Activated T-cell treated with anti-CD3 and anti-CD28 coated beads for 4 hours (primary cell): ENCODE results near the gene ACSL4.
"Not testable (repeated sequence)": the region's sequence is repeated elsewhere in the genome, so short reads cannot be mapped to it uniquely, and the experiment has no call there.

Experiments used
- DNase-seq: peaks from one replicate; pipeline ENCODE4 v3.0.0-alpha.2; 2020

ACSL4 gene

DNA sequence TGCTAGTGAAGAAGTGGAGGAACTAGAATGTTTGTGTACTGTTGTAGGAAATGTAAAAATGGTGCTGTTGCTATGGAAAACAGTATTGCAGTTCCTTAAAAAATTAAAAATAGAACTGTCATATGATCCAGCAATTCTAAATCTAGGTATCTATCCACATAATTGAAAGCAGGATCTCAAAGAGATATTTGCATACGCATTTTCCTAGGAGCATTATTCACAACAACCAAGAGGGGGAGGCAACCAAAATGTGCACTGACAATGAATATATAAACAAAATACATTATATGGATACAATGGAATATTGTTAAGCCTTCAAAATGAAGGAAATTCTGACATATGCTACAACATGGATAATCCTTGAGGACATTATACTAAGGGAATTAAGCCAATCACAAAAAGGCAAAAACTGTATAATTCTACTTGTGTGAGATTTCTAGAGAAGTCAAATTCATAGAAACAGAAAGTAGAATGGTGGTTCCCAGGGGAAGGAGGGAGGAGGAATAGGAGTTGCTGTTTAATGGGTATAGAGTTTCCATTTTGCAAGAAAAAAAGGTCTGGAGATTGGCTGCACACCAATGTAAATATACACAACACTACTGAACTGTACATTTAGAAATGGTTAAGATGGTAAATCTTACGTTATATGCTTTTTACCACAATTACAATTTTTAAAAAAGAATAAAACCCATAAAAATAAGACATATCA lies 72.5 kb downstream of the ACSL4 start:
- DNase-seq: no peak

DNA sequence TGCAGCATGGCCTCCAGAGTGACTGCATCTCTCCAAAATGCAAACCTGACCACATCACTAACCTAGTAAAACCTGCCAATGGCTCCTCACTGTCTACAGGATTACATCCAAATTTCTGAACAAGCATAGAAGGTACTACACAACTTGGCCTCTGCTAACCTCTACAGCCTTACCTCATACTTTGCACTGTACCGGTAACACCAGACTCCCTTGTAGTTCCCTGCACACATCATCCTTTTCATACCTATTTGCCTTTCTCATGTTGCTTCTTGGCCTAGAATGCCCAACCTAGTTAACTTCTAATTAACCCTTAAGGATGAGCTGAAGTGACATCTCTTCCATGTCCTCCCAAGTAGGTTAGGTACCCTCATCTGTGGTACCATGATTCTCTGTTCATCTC lies 74.7 kb downstream of the ACSL4 start:
- no peak for DNase-seq

DNA sequence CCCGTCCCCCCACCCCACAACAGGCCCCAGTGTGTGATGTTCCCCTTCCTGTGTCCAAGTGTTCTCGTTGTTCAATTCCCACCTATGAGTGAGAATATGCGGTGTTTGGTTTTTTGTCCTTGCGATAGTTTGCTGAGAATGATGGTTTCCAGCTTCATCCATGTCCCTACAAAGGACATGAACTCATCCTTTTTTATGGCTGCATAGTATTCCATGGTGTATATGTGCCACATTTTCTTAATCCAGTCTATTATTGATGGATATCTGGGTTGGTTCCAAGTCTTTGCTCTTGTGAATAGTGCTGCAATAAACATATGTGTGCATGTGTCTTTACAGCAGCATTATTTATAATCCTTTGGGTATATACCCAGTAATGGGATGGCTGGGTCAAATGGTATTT lies 75.7 kb downstream of the ACSL4 start:
- not testable (repeated sequence) for DNase-seq

DNA sequence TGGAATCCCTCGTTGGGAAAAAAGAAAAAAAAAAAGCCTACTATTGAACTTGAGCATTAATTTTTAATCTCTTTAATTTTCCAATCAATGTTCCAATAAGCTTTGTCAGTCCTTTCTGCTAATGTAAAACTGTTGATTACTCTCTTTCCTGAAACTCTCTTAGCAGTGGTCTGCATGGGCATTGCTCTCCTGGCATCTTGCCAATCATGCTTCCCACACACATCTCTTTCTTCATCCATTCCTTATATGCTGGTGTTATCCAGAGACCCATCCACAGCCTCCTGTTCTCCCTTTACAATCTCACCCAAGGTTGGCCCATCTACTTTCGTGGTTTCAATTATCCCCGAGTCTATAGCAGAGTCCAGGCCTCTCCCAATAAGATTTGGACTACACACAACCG lies 76.3 kb downstream of the ACSL4 start:
- DNase-seq: no peak

DNA sequence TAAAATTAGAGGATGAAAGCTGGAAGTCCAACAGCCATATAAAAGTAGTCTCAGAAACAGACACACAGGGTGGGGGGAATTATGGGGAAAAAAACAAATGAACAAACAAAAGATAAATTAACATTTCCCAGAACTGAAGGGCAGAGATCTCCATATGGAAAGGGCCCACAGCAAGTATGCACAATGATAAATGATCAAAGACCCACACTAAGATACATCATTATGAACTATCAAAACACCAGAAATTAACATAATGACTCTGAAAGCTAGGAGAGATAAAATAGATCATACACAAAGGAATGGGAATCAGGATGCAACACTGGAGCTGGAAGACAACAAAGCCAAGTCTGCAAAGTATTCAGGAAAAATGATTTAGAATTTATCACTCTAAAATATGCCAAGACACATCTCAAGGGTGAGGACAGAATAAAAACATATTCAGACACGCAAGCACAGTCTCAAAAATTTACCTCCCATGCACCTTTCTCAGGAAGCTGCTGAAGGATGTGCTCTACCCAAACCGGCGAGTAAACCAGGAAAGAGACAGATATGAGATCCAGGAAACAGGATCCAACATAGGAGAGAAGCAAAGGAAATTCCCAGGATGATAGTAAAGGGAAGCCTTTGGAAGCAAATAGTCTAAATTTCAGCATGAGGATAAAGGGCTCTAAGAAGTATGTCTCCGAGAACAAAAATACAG lies 77.4 kb downstream of the ACSL4 start:
- no peak for DNase-seq

DNA sequence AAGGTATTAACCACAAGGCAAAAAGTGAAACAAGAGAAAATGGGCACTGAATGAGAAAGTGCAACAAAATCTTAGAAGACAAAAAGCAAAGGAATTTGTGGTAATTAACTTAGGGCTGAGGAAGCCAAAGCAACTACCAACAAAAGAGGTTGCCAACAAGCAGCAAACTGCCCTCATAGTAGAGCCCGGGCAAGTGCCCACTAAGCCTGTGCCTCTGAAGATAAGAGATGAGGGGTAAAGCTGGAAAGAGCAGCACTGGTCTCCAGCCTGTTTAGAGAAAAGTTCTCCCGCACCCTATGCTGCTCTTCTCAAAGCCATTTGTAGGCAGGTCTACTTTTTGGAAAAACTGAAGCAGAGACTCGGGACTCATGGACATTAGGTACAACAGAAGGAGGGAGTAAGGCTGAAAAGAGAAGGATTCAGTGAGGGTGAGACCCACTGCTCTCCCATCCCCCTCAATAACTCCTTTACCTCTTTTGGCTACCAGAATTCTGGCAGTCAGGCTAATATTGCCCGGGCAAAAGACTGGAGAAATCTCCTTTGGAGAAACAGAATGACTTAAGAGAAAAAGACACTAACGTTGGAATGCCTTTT lies 78.4 kb downstream of the ACSL4 start:
- no peak for DNase-seq

DNA sequence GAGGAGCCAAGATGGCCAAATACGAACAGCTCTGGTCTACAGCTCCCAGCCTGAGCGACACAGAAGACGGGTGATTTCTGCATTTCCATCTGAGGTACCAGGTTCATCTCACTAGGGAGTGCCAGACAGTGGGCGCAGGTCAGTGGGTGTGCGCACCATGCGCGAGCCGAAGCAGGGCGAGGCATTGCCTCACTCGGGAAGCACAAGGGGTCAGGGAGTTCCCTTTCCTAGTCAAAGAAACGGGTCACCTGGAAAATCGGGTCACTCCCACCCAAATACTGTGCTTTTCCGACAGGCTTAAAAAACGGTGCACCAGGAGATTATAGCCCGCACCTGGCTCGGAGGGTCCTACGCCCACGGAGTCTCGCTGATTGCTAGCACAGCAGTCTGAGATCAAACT lies 88.4 kb downstream of the ACSL4 start:
- DNase-seq: not testable (repeated sequence)

DNA sequence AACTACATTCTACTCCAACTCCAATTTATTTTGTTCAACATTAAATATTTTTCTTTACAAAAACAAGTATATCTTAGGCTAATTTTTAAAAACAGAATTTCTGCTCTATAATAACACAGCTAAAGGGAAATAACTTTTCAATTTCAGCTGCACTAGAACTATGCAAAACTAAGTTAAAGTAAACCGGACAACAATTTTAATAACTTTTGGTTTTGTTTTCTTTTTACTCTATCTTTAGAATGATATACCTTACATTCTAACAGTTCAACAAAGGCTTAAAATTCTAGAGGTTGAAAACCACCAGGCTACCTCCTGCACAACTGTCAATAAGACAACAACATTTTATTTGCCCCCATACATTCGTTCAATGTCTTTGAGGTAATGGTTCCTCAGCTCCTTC lies 89.4 kb downstream of the ACSL4 start:
- no peak for DNase-seq

DNA sequence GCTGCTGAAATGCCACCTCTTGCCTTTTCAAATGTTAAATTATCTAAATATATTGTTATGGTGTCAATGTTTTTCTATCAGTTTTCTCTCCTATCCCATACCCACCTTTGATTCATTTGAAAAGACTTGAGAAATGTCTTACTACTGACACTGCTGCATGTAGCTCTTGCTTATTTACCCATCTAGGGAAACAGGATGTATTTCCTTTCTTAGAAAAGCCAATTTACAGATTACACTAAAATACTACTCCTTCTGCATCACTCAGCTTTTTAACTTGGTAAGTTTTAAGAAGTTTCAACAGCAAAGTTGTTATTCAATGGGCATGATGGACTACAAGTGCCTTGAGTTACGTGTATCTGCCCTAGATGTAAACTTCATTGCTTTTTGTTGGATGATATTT lies 94.9 kb downstream of the ACSL4 start:
- no peak for DNase-seq

DNA sequence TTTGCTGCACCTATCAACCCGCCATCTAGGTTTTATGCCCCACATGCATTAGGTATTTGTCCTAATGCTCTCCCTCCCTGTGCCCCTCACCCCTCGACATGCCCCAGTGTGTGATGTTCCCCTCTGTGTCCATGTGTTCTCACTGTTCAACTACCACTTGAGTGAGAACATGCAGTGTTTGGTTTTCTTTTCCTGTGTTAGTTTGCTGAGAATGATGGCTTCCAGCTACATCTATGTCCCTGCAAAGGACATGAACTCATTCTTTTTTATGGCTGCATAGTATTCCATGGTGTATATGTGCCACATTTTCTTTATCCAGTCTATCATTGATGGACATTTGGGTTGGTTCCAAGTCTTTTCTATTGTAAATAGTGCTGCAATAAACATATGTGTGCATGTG lies 95.6 kb downstream of the ACSL4 start:
- not testable (repeated sequence) for DNase-seq

DNA sequence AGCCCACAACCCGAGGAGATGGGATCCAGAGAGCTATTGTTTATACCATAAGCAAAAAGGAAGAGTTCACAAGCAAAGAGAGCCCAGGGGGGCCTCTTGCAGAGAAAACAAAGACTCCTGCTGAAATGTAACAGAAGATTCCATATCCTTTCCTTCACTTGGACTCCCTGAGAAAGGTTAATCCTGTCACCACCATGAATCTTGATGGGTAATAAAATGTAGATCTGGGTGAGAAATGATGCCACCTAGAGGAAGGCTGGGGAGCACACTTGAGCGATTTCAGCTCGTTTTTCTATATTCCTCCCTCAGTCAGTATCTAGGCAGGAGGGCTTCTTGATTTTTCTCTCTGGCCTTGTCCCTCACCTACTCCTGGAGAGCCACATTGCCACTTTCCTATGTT lies 97.9 kb downstream of the ACSL4 start:
- no peak for DNase-seq

DNA sequence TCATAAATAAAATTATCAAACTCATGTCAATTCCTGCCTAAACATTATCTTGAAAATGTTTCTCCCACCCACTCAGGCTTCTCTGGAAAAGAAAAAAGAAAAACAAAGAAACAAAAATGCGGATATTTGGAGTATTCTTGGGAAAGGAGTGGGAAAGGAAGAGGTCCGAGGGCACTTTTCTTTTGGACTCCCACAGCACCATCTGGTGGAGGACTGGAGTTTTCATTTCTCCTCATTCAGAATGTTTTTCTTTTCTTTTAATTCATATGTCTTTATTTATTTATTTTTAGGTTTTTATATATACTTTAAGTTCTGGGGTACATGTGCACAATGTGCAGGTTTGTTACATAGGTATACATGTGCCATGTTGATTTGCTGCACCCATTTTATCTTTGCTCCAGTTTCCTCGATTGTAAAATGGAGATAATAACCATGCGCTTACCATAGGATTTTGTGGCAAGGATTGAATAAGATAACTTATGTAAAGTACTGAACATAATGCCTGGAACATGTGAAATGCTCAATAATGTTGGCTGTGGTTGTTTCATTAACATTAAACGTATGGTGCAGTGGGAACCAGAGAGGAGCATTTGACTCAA lies 100.1 kb downstream of the ACSL4 start:
- DNase-seq: no peak

DNA sequence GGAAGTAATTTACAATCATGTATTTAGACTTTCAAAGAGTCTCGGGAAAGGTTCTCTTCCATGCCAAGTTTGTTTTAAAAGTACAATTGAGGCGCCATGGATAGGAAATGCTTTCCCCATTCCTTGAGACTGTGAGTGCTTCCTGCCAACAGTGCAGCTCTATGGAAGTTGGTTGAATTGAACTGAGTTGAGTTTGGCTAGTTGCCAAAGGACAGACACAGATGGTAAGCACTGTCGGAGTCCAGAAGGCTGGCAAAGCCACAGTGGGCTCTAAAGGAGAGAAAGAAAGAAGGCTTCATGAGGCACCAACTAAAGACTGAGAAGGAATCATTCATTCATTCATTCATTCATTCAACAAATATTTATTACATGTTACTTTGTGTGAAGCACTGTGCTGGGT lies 103.7 kb downstream of the ACSL4 start:
- no peak for DNase-seq

DNA sequence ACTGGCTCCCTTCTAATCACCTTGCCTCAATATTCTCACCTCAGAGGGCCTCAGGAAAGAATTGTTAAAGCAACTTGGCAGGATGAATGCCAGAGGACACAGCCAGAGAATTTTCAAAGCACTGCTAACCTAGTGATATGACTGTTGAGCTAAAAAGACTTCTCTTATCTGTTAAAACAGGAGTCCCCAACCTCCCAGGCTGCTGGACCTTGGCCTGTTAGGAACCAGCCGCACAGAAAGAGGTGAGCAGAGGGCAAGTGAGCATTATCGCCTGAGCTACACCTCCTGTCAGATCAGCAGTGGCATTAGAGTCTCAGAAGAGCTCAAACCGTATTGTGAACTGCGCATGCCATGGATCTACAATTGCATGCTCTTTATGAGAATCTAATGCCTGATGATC lies 106.4 kb downstream of the ACSL4 start:
- no peak for DNase-seq

DNA sequence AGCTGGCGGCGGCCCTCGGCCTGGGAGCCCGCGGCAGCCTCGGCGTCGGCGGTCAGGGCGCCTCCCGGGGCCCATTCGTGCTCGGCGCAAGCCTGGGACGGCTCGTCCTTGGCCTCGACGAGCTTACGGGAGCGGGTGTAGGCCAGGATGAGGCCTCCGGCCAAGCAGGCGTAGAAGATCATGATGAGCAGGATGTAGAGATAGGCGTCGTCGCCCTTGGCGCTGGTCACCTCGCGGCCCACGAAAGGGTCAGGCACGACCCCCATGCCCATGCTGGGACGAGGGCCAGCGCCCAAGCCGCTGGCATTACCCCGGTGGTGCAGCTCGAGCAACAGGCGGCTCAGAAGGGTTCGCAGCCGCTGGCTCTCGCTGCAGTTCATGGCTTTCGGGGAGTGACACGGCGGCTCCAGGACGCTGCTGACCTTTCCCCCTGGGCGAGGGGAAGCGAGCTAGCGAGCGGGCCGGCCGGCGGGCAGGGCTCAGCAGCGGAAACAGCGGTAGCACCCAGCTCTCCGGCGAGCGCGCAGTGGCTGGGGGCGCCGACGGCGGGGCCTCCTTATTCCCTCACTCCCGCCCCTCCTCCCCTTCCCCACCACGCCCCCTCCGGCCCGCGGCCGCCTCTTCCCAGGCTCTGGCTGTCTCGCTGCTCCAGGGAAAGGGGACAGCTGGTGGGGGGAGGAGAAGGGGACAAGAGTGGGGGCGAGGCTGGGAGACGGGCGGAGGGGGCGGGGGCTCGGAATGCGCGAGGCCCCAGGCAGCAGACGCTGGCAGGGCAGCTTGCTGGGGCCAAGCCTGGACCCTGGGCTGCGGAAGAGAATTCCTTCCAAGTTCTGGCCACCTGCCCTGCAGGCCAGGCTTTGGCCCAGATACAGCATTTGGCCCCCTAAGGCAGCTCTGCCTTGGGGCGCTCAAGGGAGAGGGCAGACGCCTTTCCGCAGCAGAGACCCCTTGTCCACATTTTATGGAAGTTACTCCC lies 108.1 kb downstream of the ACSL4 start, which contains the start of gene KCNE5:
Gene KCNE5, minus strand, starts transcription at position 532 of the 976 bp plus-strand sequence. Its CDS starts 152 bp downstream, at position 380.
- no peak for DNase-seq

DNA sequence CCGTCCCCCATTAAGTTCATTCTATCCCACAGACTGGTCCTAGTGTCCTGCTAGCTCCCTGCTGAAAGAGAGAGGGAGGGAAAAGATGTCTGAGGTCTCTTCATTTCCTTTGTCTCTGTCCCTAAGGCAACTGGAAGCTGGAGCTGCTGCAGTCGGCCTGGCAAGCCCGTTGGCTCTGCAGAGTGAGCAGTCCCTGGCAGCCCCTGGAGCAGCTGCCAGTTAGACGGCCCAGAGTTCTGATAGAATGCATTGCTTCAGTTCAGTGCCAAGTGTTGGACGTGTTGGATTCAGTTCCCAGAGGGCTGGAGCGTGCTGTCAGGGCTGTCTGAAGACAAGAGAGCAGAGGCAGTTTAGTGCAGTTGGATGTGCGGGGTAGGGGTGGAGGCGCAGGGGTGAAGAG lies 109.1 kb downstream of the ACSL4 start:
- no peak for DNase-seq

DNA sequence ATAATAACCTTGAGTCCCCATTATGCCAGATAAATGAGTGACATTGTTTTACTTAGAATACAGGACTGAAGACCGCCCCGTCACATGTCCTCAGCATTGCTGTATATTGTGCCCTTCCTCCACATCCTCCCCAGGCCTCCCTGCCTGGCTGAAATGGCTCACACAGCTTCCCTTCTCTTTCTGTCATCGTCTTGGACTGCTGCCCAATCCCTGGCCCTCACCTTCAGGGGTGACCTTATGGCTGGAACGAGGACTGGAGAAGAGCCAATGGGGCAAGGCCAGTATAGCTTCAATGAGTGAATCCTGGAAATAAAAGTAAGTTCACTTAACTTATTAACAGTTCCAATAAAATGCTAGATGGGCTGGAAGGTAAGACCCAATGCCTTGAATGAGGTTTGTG lies 110.8 kb downstream of the ACSL4 start:
- no peak for DNase-seq

DNA sequence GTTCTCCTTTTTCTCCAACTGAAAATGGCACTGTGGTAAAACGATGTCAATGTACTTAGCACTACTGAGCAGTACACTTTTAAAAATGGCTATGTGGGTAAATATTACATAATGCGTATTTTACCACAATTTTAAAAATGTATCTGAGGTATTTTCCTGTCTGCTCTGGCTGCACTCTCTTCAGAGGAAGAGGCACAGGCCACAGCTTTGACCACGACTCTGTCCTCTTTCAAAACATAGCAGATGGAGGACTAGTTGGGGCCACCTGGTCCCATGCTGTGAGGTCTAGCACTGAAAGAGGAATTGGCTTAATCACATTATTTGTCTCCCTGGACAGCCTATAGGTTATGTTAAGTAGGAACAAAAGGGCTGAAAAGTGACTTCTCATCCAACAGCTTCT lies 113.3 kb downstream of the ACSL4 start:
- no peak for DNase-seq

DNA sequence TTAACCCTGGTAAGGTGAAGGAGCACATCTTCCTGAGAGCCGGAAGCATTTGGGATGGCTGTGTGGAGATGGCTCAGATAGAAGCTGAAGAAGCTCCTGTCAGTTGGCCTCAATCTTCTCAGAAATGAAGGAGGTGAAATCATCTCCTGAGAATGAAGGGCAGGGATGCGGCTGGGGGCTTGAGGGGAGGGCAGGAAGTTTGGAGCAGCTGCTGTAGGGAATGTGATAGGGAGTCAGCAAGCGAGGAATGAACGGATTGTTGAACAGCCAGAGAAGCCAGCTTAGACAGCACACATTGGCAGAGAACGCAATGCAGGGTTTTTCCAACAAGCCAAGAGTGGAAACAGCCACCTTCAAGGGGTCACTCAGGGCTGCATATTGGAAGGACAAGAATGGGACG lies 118.1 kb downstream of the ACSL4 start:
- DNase-seq: no peak

DNA sequence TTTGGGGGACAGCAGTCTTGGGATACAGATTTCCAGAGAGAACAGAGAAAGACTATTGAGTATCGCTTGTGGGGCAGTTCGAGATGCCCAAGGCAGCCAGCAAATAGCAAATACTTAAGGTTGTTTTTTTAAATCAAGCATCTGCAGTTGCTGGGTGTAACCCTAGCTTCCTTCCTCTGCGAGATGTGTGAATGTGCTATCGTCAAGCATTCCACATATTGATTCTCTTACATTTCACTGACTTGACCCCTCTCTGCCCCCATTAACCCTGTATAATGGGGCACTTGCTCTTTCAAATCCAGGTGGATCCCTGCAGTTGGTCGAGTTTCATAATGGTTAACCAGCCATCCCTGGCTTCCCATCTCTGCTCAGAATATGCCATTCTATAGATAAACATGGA lies 131.6 kb downstream of the ACSL4 start:
- DNase-seq: no peak

DNA sequence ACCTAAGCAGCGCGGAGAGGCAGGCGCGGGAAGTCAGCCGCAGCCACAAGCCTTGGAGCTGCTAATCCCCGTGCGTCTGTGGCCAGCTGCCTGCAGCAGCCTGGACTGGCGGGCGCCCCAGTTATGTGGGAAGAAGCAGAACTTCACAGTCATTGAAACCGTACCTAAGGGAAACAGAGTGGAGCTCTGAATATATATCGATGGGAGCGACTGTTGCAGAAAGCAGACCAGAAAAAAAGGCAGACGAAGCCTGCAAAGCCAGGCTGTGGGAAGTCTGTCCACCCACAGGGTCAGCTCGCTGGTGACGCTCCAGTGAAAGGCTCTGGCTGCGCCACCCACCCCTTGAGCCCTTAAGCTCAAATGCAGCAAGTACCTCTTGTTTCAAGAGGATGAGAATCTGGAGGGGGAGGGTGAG lies 132.8 kb downstream of the ACSL4 start:
- no peak for DNase-seq

DNA sequence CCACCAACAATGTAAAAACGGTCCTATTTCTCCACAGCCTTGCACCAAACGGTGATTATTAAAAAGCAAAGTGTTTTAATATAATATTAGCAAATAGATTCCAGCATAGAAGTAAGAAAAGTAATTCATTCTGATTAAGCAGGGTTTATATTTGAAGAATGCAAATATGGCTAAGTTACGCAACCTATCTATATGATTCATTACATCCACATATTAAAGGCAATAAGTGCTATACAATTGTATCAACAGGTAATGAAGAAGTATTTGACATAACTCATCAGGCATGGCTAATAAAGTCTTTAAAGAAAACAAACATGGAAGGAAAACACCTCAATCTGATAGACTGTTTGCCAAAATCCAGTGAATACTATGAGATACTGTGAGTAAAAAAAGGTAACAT lies 137.0 kb downstream of the ACSL4 start:
- no peak for DNase-seq
